ENCODE measurements around the gene SMYD3. TPM values are rescaled to one million over a fixed set of nuclear protein-coding genes. Genes with fewer than 3 reads are reported as not detected.

The SMYD3 gene
- polyA plus RNA-seq, 1 donor from 2014 or later = 48.6 TPM

DNA sequence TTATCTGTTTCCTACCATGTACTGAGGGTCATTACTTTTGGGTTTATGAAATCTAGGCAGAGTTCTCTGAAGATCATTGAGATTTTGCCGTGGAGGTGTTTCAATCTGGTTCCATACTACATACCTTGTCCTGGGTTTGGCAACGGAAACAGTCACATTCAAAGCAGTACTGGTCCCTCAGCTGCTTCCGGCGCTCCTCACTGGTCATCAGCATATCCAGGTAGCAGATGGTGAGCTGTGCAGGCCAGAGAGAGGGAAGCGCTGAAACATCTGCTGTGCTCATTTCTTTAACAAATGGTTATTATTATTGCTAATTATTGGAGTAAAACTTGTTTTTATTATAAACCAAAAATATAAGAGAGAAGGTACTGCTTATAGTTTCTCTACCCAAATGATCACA lies 591.7 kb downstream of the SMYD3 start:
- Histone ChIP-seq H3K27ac (ENCODE audit: low read length) (no peak overlapping the region), H3K9me3 (ENCODE audit: low read length) (no peaks in the 10 kb centered on the region), H3K9me2 (ENCODE audit: insufficient read depth, low read length) (no peaks in the 10 kb centered on the region), H3K9ac (ENCODE audit: low read length) (no peak overlapping the region), H3F3A (ENCODE audit: insufficient read depth, low read length, poor library complexity, severe bottlenecking) (no peaks in the 10 kb centered on the region), H3K79me2 (replicated peaks; ENCODE audit: insufficient read depth, low read length) (no peaks in the 10 kb centered on the region), H4K20me1 (ENCODE audit: insufficient read depth) (no peaks in the 10 kb centered on the region), H3K36me3 (ENCODE audit: insufficient read depth, low read length) (no peaks in the 10 kb centered on the region), H3K4me3 (ENCODE audit: low read length) (no peak overlapping the region), H3K4me2 (ENCODE audit: low read length) (no peak overlapping the region), H3K27me3 (ENCODE audit: insufficient read depth, low read depth, low read length) (no peaks in the 10 kb centered on the region), H2AFZ (ENCODE audit: low read depth, low read length) (no peak overlapping the region)
- TF ChIP-seq EP300 (conservative IDR thresholded peaks at IDR 0.05; ENCODE audit: poor library complexity, severe bottlenecking) (no peak), SMC3 (conservative IDR thresholded peaks at IDR 0.05; ENCODE audit: poor library complexity) (no peak), TAF1 (IDR thresholded peaks at IDR 0.05; ENCODE audit: low read depth) (no peak), MXI1 (conservative IDR thresholded peaks at IDR 0.05; ENCODE audit: poor library complexity, severe bottlenecking) (no peak), POLR2AphosphoS5 (IDR thresholded peaks at IDR 0.05) (no peak)
- TF ChIP-seq, protein P1, sequence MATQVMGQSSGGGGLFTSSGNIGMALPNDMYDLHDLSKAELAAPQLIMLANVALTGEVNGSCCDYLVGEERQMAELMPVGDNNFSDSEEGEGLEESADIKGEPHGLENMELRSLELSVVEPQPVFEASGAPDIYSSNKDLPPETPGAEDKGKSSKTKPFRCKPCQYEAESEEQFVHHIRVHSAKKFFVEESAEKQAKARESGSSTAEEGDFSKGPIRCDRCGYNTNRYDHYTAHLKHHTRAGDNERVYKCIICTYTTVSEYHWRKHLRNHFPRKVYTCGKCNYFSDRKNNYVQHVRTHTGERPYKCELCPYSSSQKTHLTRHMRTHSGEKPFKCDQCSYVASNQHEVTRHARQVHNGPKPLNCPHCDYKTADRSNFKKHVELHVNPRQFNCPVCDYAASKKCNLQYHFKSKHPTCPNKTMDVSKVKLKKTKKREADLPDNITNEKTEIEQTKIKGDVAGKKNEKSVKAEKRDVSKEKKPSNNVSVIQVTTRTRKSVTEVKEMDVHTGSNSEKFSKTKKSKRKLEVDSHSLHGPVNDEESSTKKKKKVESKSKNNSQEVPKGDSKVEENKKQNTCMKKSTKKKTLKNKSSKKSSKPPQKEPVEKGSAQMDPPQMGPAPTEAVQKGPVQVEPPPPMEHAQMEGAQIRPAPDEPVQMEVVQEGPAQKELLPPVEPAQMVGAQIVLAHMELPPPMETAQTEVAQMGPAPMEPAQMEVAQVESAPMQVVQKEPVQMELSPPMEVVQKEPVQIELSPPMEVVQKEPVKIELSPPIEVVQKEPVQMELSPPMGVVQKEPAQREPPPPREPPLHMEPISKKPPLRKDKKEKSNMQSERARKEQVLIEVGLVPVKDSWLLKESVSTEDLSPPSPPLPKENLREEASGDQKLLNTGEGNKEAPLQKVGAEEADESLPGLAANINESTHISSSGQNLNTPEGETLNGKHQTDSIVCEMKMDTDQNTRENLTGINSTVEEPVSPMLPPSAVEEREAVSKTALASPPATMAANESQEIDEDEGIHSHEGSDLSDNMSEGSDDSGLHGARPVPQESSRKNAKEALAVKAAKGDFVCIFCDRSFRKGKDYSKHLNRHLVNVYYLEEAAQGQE (IDR thresholded peaks at IDR 0.05; ENCODE audit: borderline replicate concordance) = no peak

- Histone ChIP-seq H3K27ac (ENCODE audit: low read length) (no peak overlapping the region), H3K4me2 (ENCODE audit: low read length) (no peak overlapping the region), H3K9me2 (ENCODE audit: insufficient read depth, low read length) (no peaks in the 10 kb centered on the region), H3K36me3 (ENCODE audit: insufficient read depth, low read length) (no peaks in the 10 kb centered on the region), H3F3A (ENCODE audit: insufficient read depth, low read length, poor library complexity, severe bottlenecking) (no peaks in the 10 kb centered on the region), H3K4me3 (ENCODE audit: low read length) (no peak overlapping the region), H3K9ac (ENCODE audit: low read length) (no peak overlapping the region), H3K79me2 (replicated peaks; ENCODE audit: insufficient read depth, low read length) (no peaks in the 10 kb centered on the region), H2AFZ (ENCODE audit: low read depth, low read length) (no peak overlapping the region), H3K9me3 (ENCODE audit: low read length) (no peaks in the 10 kb centered on the region), H4K20me1 (ENCODE audit: insufficient read depth) (no peaks in the 10 kb centered on the region), H3K27me3 (ENCODE audit: insufficient read depth, low read depth, low read length) (no peaks in the 10 kb centered on the region)
- TF ChIP-seq TAF1 (IDR thresholded peaks at IDR 0.05; ENCODE audit: low read depth) (no peak), RAD21 (conservative IDR thresholded peaks at IDR 0.05) (no peak), POLR2AphosphoS5 (IDR thresholded peaks at IDR 0.05) (no peak), EP300 (conservative IDR thresholded peaks at IDR 0.05; ENCODE audit: poor library complexity, severe bottlenecking) (no peak), SMC3 (conservative IDR thresholded peaks at IDR 0.05; ENCODE audit: poor library complexity) (no peak), EZH2 (IDR thresholded peaks at IDR 0.05; ENCODE audit: borderline replicate concordance, insufficient read depth, low read length, poor library complexity, severe bottlenecking) (no peak), MXI1 (conservative IDR thresholded peaks at IDR 0.05; ENCODE audit: poor library complexity, severe bottlenecking) (no peak)
- TF ChIP-seq, protein P2, sequence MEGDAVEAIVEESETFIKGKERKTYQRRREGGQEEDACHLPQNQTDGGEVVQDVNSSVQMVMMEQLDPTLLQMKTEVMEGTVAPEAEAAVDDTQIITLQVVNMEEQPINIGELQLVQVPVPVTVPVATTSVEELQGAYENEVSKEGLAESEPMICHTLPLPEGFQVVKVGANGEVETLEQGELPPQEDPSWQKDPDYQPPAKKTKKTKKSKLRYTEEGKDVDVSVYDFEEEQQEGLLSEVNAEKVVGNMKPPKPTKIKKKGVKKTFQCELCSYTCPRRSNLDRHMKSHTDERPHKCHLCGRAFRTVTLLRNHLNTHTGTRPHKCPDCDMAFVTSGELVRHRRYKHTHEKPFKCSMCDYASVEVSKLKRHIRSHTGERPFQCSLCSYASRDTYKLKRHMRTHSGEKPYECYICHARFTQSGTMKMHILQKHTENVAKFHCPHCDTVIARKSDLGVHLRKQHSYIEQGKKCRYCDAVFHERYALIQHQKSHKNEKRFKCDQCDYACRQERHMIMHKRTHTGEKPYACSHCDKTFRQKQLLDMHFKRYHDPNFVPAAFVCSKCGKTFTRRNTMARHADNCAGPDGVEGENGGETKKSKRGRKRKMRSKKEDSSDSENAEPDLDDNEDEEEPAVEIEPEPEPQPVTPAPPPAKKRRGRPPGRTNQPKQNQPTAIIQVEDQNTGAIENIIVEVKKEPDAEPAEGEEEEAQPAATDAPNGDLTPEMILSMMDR (IDR thresholded peaks at IDR 0.05; ENCODE audit: poor library complexity, severe bottlenecking) = no peak
- TF ChIP-seq, protein P1 (IDR thresholded peaks at IDR 0.05; ENCODE audit: borderline replicate concordance) = no peak
Measured at GRCh38 chr1:245908543-245908942, 598.5 kb downstream of the SMYD3 start.

Data from neural cell (in vitro differentiated cells).